Measurements from ENCODE around the gene FREM2. TPM values are rescaled to one million over a fixed set of nuclear protein-coding genes. Genes with fewer than 3 reads are reported as not detected.

FREM2 gene
- polyA plus RNA-seq, 1 of the 3 experiments (the other 2 are of a cell fraction), result not detected

DNA sequence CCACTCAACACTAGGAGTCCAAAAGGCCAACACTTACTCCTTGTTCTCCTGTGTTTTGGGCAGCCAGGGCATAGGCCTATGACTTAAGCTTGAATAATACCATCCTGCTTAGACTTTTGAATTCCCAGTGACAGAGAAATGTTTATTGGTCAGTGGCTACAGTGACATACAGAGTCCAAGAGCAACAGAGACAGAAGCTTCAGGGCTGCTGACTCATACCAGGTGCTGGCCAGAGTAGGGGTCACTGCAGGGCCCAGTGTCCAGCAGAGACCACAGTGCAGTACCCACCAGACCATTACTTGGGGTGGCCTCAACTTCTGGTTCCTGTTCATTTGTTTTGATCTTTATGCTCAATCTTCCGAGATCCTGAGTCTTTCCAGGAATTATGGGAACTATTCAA is 6.0 kb upstream of the FREM2 start:
- Histone ChIP-seq H3K9me3 (no peaks in the 10 kb centered on the region), H4K20me1 (ENCODE audit: insufficient read depth) (no peaks in the 10 kb centered on the region), H3K9ac (no peak overlapping the region), H3K27me3 (ENCODE audit: insufficient read depth) (peaks cover 6% of the 10 kb centered on the region; the same call in 1 of the 2 replicates), H2AFZ (ENCODE audit: low read depth) (no peak overlapping the region), H3K4me1 (ENCODE audit: control insufficient read depth in 1 of 2, insufficient read depth in 2 of 2, low read depth in 1 of 2, low read length in 1 of 2) (no peaks in the 10 kb centered on the region), H3K4me3 (ENCODE audit: low read depth in 2 of 2, low read length in 1 of 2) (no peak overlapping the region), H3F3A (replicated peaks; ENCODE audit: insufficient read depth) (no peaks in the 10 kb centered on the region), H3K9me2 (no peaks in the 10 kb centered on the region), H3K79me2 (ENCODE audit: insufficient read depth) (no peaks in the 10 kb centered on the region), H3K4me2 (no peak overlapping the region), H3K36me3 (replicated peaks in 1 of 2; ENCODE audit: control insufficient read depth in 1 of 2, insufficient read depth in 2 of 2, low read length in 1 of 2) (no peaks in the 10 kb centered on the region), H3K27ac (ENCODE audit: low read depth in 2 of 2, low read length in 1 of 2) (no peak overlapping the region)
- WGBS (ENCODE audit: low lambda C conversion rate), result 61% methylated on average over 1 of the region's 1 CpG
- TF ChIP-seq, protein P1, sequence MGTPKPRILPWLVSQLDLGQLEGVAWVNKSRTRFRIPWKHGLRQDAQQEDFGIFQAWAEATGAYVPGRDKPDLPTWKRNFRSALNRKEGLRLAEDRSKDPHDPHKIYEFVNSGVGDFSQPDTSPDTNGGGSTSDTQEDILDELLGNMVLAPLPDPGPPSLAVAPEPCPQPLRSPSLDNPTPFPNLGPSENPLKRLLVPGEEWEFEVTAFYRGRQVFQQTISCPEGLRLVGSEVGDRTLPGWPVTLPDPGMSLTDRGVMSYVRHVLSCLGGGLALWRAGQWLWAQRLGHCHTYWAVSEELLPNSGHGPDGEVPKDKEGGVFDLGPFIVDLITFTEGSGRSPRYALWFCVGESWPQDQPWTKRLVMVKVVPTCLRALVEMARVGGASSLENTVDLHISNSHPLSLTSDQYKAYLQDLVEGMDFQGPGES (IDR thresholded peaks at IDR 0.05; ENCODE audit: low read depth, low read length), result no peak
- TF ChIP-seq, protein P2, sequence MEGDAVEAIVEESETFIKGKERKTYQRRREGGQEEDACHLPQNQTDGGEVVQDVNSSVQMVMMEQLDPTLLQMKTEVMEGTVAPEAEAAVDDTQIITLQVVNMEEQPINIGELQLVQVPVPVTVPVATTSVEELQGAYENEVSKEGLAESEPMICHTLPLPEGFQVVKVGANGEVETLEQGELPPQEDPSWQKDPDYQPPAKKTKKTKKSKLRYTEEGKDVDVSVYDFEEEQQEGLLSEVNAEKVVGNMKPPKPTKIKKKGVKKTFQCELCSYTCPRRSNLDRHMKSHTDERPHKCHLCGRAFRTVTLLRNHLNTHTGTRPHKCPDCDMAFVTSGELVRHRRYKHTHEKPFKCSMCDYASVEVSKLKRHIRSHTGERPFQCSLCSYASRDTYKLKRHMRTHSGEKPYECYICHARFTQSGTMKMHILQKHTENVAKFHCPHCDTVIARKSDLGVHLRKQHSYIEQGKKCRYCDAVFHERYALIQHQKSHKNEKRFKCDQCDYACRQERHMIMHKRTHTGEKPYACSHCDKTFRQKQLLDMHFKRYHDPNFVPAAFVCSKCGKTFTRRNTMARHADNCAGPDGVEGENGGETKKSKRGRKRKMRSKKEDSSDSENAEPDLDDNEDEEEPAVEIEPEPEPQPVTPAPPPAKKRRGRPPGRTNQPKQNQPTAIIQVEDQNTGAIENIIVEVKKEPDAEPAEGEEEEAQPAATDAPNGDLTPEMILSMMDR (IDR thresholded peaks at IDR 0.05), result no peak
- TF ChIP-seq USF2 (IDR thresholded peaks at IDR 0.05; ENCODE audit: borderline replicate concordance, low read depth, low read length), result no peak
- no peak for TF ChIP-seq USF1 (IDR thresholded peaks at IDR 0.05; ENCODE audit: borderline replicate concordance, low read depth)
- no peak for TF ChIP-seq PBX3 (IDR thresholded peaks at IDR 0.05)
- no peak for TF ChIP-seq RFX5 (IDR thresholded peaks at IDR 0.05; ENCODE audit: low read length)
- no peak for TF ChIP-seq MEF2A (IDR thresholded peaks at IDR 0.05; ENCODE audit: borderline replicate concordance, low read depth)
- no peak for TF ChIP-seq FOXJ3 (CRISPR knock-in tag; IDR thresholded peaks at IDR 0.05)
- TF ChIP-seq CHD2 (IDR thresholded peaks at IDR 0.05; ENCODE audit: low read length, partially characterized antibody), result no peak
- no peak for TF ChIP-seq TEAD4 (IDR thresholded peaks at IDR 0.05; ENCODE audit: borderline replicate concordance, insufficient read depth)
- no peak for TF ChIP-seq RCOR1 (IDR thresholded peaks at IDR 0.05; ENCODE audit: low read length)
- TF ChIP-seq RAD21 (IDR thresholded peaks at IDR 0.05; ENCODE audit: low read length), result no peak
- no peak for TF ChIP-seq RXRA (IDR thresholded peaks at IDR 0.05; ENCODE audit: borderline replicate concordance, low read depth)
- TF ChIP-seq NRF1 (IDR thresholded peaks at IDR 0.05; ENCODE audit: low read depth, low read length), result no peak
- DNase-seq, result no peak
- ChIA-PET CTCF (no interaction called here), POLR2A (no interaction called here)
